Neural cell (in vitro differentiated cells): ENCODE data around the gene MRPL58.

Source experiments
- CTCF ChIP-seq: fragments of 450-650 bp; IDR thresholded peaks from 2 replicates; pipeline ENCODE4 v1.5.1; 2014; ENCODE audit warnings: antibody characterized with exemption, mild to moderate bottlenecking, moderate library complexity; ENCODE audit not compliant: poor library complexity, severe bottlenecking
- MXI1 ChIP-seq: fragments of 450-650 bp; conservative IDR thresholded peaks from 2 replicates; pipeline ENCODE4 v1.6.1; 2014; ENCODE audit warnings: antibody characterized with exemption, mild to moderate bottlenecking; ENCODE audit not compliant: poor library complexity, severe bottlenecking
- POLR2AphosphoS5 ChIP-seq: IDR thresholded peaks from 2 replicates; pipeline ENCODE4 v1.6.1; 2012
- RAD21 ChIP-seq: fragments of 450-650 bp; conservative IDR thresholded peaks from 2 replicates; pipeline ENCODE4 v1.6.1; 2014; ENCODE audit warnings: antibody characterized with exemption, mild to moderate bottlenecking, moderate library complexity

GRCh38 chr17:75049706-75050105 lies 37.2 kb downstream of the MRPL58 start:
- no peak for TF ChIP-seq CTCF
- TF ChIP-seq MXI1 = no peak
- no peak for TF ChIP-seq POLR2AphosphoS5
- TF ChIP-seq RAD21 = no peak
